K562 (cell line): ENCODE data around the gene TELO2. TPM values are rescaled to one million over a fixed set of nuclear protein-coding genes. Genes with fewer than 3 reads are reported as not detected.

Experiments
- ATAC-seq: fragments of 200-7000 bp; cut with Tn5 transposase; 3 replicates; pipeline ENCODE4 v1.9.1; 2020; ENCODE audit warnings: moderate library complexity
- BruUV-seq: library from RNA; stranded (reverse); fragments of 400-500 nt; replicated peaks from 2 replicates; lab custom pipeline; 2021; lab: Mats Ljungman, UMichigan
- CTCF ChIA-PET: fragments of 300-600 bp; formaldehyde crosslinking; extraction: SDS; loops from one replicate; lab custom pipeline; 2021; ENCODE audit warnings: low intra/inter-chr PET ratio; lab: Yijun Ruan, JAX
- POLR2A ChIA-PET: fragments of 300-600, 350-650 bp; sonication (Branson Sonifier 250); formaldehyde crosslinking; extraction: SDS; loops from one replicate; lab custom pipeline; 2021; ENCODE audit warnings: antibody characterized with exemption, inconsistent platforms; lab: Yijun Ruan, JAX
- DNase-seq, 4 experiments: peaks; one replicate each; pipeline versions ENCODE4 v3.0.0 to v3.0.0-alpha.2; 2011 to 2018; ENCODE audit warnings: low spot score in 3 of 4, mixed read lengths in 3 of 4; ENCODE audit errors: extremely low read depth in 1 of 4
- FAIRE-seq: peaks from 2 replicates; lab custom pipeline; 2011; peaks lifted over from hg19 to GRCh38; lab: Jason Lieb, UNC
- H2AFZ ChIP-seq: 2 replicates; pipeline ENCODE4 v1.6.0; 2011; ENCODE audit warnings: low read depth, low read length, control low read depth, inconsistent platforms
- H3K27ac ChIP-seq: fragments of 200-600 bp; 3 replicates; pipeline ENCODE4 v1.8.0; 2011; ENCODE audit warnings: low read depth, mild to moderate bottlenecking, control low read depth, inconsistent platforms, low read length, moderate library complexity, mixed read lengths; ENCODE audit errors: extremely low read depth
- H3K27me3 ChIP-seq, 2 experiments: fragments of 300-600 bp in 1 of 2; 2 replicates in 1 of 2; 3 replicates in 1 of 2; pipeline versions ENCODE4 v1.6.0 to v1.8.0; 2011; ENCODE audit warnings: inconsistent platforms in 2 of 2, low read length in 2 of 2, mild to moderate bottlenecking in 1 of 2, mixed read lengths in 1 of 2, moderate library complexity in 1 of 2; ENCODE audit not compliant: control insufficient read depth in 2 of 2, insufficient read depth in 2 of 2
- H3K36me3 ChIP-seq: fragments of 300-600 bp; 3 replicates; pipeline ENCODE4 v1.8.0; 2011; ENCODE audit warnings: mild to moderate bottlenecking, low read length, inconsistent platforms; ENCODE audit not compliant: control insufficient read depth, insufficient read depth
- H3K4me1 ChIP-seq, 2 experiments: fragments of 200-600 bp in 1 of 2; replicated peaks in 1 of 2; 2 replicates in 1 of 2; 3 replicates in 1 of 2; pipeline versions ENCODE4 v1.5.1 to v1.8.0; 2011; ENCODE audit warnings: inconsistent platforms in 2 of 2, low read length in 2 of 2, mild to moderate bottlenecking in 1 of 2, mixed read lengths in 1 of 2, moderate library complexity in 1 of 2; ENCODE audit not compliant: control insufficient read depth in 2 of 2, insufficient read depth in 2 of 2
- H3K4me2 ChIP-seq: 2 replicates; pipeline ENCODE4 v1.6.1; 2011; ENCODE audit warnings: low read length, control low read depth, inconsistent platforms, mixed read lengths; ENCODE audit not compliant: insufficient read depth
- H3K4me3 ChIP-seq: fragments of 200-600 bp; sonication (generic), shearing (Covaris generic); 2 replicates; pipeline ENCODE4 v1.5.1; 2016; ENCODE audit warnings: control low read depth, inconsistent platforms
- H3K79me2 ChIP-seq: fragments of 200-600 bp; 3 replicates; pipeline ENCODE4 v1.8.0; 2011; ENCODE audit warnings: low read length, inconsistent platforms; ENCODE audit not compliant: control insufficient read depth, insufficient read depth
- H3K9ac ChIP-seq, 2 experiments: 2 replicates each; pipeline versions ENCODE4 v1.6.0 to v1.6.1; 2011; ENCODE audit warnings: low read depth in 2 of 2, low read length in 2 of 2, control low read depth in 1 of 2, inconsistent platforms in 1 of 2, mild to moderate bottlenecking in 1 of 2, mixed read lengths in 1 of 2; ENCODE audit not compliant: insufficient read depth in 1 of 2
- H3K9me1 ChIP-seq: one replicate; pipeline ENCODE4 v1.6.0; 2011; ENCODE audit warnings: inconsistent platforms, mild to moderate bottlenecking, low read length, moderate library complexity; ENCODE audit not compliant: control insufficient read depth, insufficient read depth
- H3K9me3 ChIP-seq: replicated peaks from 2 replicates; pipeline ENCODE4 v1.5.1; 2011; ENCODE audit warnings: low read depth, low read length, inconsistent platforms; ENCODE audit not compliant: control insufficient read depth, insufficient read depth
- H4K20me1 ChIP-seq: replicated peaks from 2 replicates; pipeline ENCODE4 v1.6.1; 2011; ENCODE audit warnings: low read length, inconsistent platforms, mixed read lengths; ENCODE audit not compliant: control insufficient read depth, insufficient read depth
- CEBPG ChIP-seq, 3 experiments: fragments of 200-800 bp in 1 of 3; sonication (Bioruptor generic) in 1 of 3; sonication (generic) in 1 of 3; formaldehyde crosslinking in 1 of 3; IDR thresholded peaks in 2 of 3; conservative IDR thresholded peaks in 1 of 3; 2 replicates each; pipeline versions ENCODE4 v1.6.1 to v1.8.0; 2016 to 2022; ENCODE audit warnings: missing compliant biosample characterization in 2 of 3, missing genetic modification characterization in 2 of 3, mild to moderate bottlenecking in 1 of 3, missing genetic modification reagents in 1 of 3
- HMGN3 ChIP-seq: IDR thresholded peaks from 2 replicates; pipeline ENCODE4 v1.6.1; 2011; ENCODE audit warnings: borderline replicate concordance, low read depth, mild to moderate bottlenecking, mixed read lengths, low read length; ENCODE audit not compliant: insufficient read length; ENCODE audit errors: extremely low read depth
- JUN ChIP-seq, 2 experiments: sonication (generic) in 1 of 2; formaldehyde crosslinking in 1 of 2; IDR thresholded peaks; 2 replicates each; pipeline versions ENCODE4 v1.6.1 to v1.8.0; 2012 to 2022; ENCODE audit warnings: borderline replicate concordance in 2 of 2, mild to moderate bottlenecking in 2 of 2, improper control_type of control experiment in 1 of 2, low read depth in 1 of 2, low read length in 1 of 2, missing genetic modification reagents in 1 of 2
- KDM5B ChIP-seq: fragments of 200-600 bp; sonication (generic); IDR thresholded peaks from 2 replicates; pipeline ENCODE4 v1.6.1; 2012; ENCODE audit warnings: low read depth, mild to moderate bottlenecking, moderate library complexity, low read length, control low read depth, inconsistent platforms; ENCODE audit not compliant: insufficient replicate concordance
- NFIC ChIP-seq: fragments of 450-650 bp; IDR thresholded peaks from 2 replicates; pipeline ENCODE4 v1.6.1; 2017; ENCODE audit warnings: mild to moderate bottlenecking, inconsistent platforms
- POLR2G ChIP-seq: fragments of 200-400 bp; formaldehyde crosslinking; IDR thresholded peaks from 2 replicates; pipeline ENCODE4 v1.6.1; 2017; ENCODE audit warnings: low read depth, mild to moderate bottlenecking, antibody characterized with exemption, low read length, moderate library complexity
- SMARCB1 ChIP-seq: IDR thresholded peaks from 2 replicates; pipeline ENCODE4 v1.6.1; 2011; ENCODE audit warnings: improper control_type of control experiment, low read depth; ENCODE audit not compliant: insufficient read length
- ZBTB8A ChIP-seq: fragments of 450-650 bp; IDR thresholded peaks from 2 replicates; pipeline ENCODE4 v1.6.1; 2018; ENCODE audit warnings: mild to moderate bottlenecking, moderate library complexity; ENCODE audit not compliant: partially characterized antibody
- ZFPM2 ChIP-seq: fragments of 250-450 bp; sonication (Bioruptor Pico); IDR thresholded peaks from 2 replicates; pipeline ENCODE4 v1.5.1; 2022; ENCODE audit warnings: mild to moderate bottlenecking
- ZNF133 ChIP-seq: fragments of 250-450 bp; sonication (Bioruptor Pico); IDR thresholded peaks from 2 replicates; pipeline ENCODE4 v1.4.0; 2020; ENCODE audit warnings: mild to moderate bottlenecking
- WGBS: fragments of 100-300 bp; shearing (Covaris generic); methylation state at CpG from one replicate; pipeline ENCODE4 v1.1.6; 2016; ENCODE audit warnings: low coverage, mixed read lengths; ENCODE audit not compliant: insufficient coverage; ENCODE audit errors: missing lambda C conversion rate; 5-methylcytosine and 5-hydroxymethylcytosine counted together
- in situ Hi-C: fragments of 300-500 bp; cut with MboI; formaldehyde crosslinking; loops from 4 replicates; pipeline ENCODE4 v1.15.0; 2018; ENCODE audit warnings: inconsistent platforms, mixed read lengths
- intact Hi-C: fragments of 100-400 bp; cut with micrococcal nuclease; formaldehyde crosslinking; loops from 2 replicates; pipeline ENCODE4 v1.14.2; 2022
- polyA plus RNA-seq, 8 experiments: library from polyadenylated mRNA; depleted of rRNA in 4 of 8; stranded (reverse) in 5 of 8; unstranded in 3 of 8; fragments of >200 nt; fragmentation: Nextera tagmentation in 2 of 8; fragmentation: Illumina TruSeq in 1 of 8; extraction: Ambion mirVana in 2 of 8; extraction: Trizol in 1 of 8; gene quantifications; 2 replicates each; pipeline versions ENCODE4 v1.2.1 to v1.2.3, GENCODE V29; 2011 to 2014; ENCODE audit warnings: inconsistent platforms in 1 of 8, missing spikeins in 1 of 8
- total RNA-seq, 7 experiments: library from RNA; depleted of rRNA in 6 of 7; stranded (reverse); fragments of >200 nt in 6 of 7; fragmentation: Illumina TruSeq in 2 of 7; extraction: Trizol in 2 of 7; gene quantifications; 2 replicates each; pipeline versions ENCODE4 v1.2.1 to v1.2.3, GENCODE V29; 2011 to 2021; ENCODE audit warnings: low replicate concordance in 1 of 7
- TF ChIP-seq, protein P1 (sequence below): fragments of 250-450 bp; sonication (Bioruptor Pico); IDR thresholded peaks from 2 replicates; pipeline ENCODE4 v1.5.0; 2020; ENCODE audit warnings: mild to moderate bottlenecking, borderline replicate concordance
- TF ChIP-seq, protein P2 (sequence below), 3 experiments: fragments of 200-800 bp in 1 of 3; sonication (Bioruptor generic) in 1 of 3; sonication (generic) in 1 of 3; formaldehyde crosslinking in 1 of 3; IDR thresholded peaks; 2 replicates each; pipeline versions ENCODE4 v1.6.1 to v1.8.0; 2016 to 2022; ENCODE audit warnings: mild to moderate bottlenecking in 2 of 3, missing compliant biosample characterization in 2 of 3, missing genetic modification characterization in 2 of 3, missing genetic modification reagents in 1 of 3
- TF ChIP-seq, protein P3 (sequence below): sonication (generic); formaldehyde crosslinking; IDR thresholded peaks from 2 replicates; pipeline ENCODE4 v1.8.1; 2023; ENCODE audit warnings: mild to moderate bottlenecking, missing genetic modification reagents

Gene TELO2
- total and polyA plus RNA-seq, 9 of the 15 experiments (the other 6 are each of a cell fraction or from before 2014, with no cell fraction given) = 0.51 to 91.8 (median 14.5) TPM

DNA sequence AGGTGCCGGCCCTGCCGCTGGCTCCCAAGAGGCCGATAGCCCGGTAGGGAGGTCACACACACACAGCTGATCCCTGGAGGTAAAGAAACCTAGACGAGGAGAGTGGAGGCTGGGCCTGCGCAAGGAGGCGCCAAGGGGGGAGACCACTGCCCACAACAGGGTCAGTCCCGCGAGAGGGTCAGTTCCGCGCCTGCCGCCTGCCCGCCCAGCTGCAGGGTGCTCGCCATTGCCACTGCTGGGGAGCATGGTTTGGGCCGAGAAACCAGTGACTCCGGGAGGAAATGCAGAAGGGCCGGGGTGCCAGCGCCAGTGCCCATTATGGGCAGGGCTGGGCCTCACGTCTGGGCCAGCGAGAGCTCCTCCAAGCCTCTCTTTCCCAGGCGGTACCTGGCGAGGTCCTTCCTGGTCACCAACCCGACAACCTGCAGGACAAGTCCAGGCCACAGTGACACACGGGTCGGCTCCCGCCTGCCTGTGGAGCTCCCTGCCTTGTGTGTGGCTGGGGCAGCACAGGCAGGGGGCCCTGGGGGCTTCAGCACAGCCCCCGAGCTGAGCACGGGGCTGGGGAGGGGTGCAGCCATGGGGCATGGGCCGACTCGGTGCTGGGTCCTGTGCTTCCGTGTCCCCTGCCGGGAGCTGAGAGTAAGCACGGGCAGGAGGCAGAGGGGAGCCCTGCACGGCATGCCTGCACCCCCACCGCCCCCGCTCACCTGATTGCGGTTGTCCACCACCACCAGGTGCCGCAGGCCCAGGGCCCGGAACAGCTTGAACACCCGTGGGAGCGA lies 46.7 kb upstream of the TELO2 start:
- Histone ChIP-seq H3K79me2 (no peaks in the 10 kb centered on the region), H3K27ac (no peak overlapping the region), H3K4me3 (no peak overlapping the region), H3K9ac (no peak overlapping the region; a peak in 1 of 4 replicates), H3K4me1 (peaks cover 0 to 54% of the 10 kb centered on the region in 2 experiments; a peak in 2 of 5 replicates), H2AFZ (no peak overlapping the region), H3K9me1 (no peaks in the 10 kb centered on the region), H3K36me3 (peaks cover 52% of the 10 kb centered on the region; the same call in 1 of the 3 replicates), H3K9me3 (no peaks in the 10 kb centered on the region), H3K4me2 (no peak overlapping the region), H3K27me3 (no peaks in the 10 kb centered on the region), H4K20me1 (no peaks in the 10 kb centered on the region)
- no peak for DNase-seq
- in situ Hi-C loops = no loop called here
- CTCF ChIA-PET = no interaction called here
- POLR2A ChIA-PET = interaction anchor here (0.6 to 1.5 kb wide), 2 partner anchors 20 to 26 kb away, joined by 3 to 8 read pairs; partner anchors contain the start of gene UQCC4
- intact Hi-C loops = no loop called here
- WGBS = 91% methylated on average over 29 of the region's 41 CpGs
- FAIRE-seq = no peak
- no peak for ATAC-seq
- BruUV-seq = no TSS peak
- TF ChIP-seq ZFPM2 (CRISPR knock-in tag) (no peak), CEBPG (CRISPR knock-in tag; IDR thresholded peaks at IDR 0.05) (no peak), CEBPG (tag; conservative IDR thresholded peaks at IDR 0.05 in 1 of 2, IDR thresholded peaks at IDR 0.05 in 1 of 2) (no peak), ZNF133 (CRISPR knock-in tag) (no peak), SMARCB1 (no peak), ZBTB8A (no peak), KDM5B (no peak), NFIC (no peak), POLR2G (0 out of 2 replicates have a peak, but pooled peaks have one; percentile 6), HMGN3 (peak; percentile 25), JUN (IDR thresholded peaks at IDR 0.05; ENCODE audit: borderline replicate concordance, low read depth, low read length) (no peak), JUN (CRISPR knock-in tag; IDR thresholded peaks at IDR 0.05; ENCODE audit: borderline replicate concordance) (no peak)
- TF ChIP-seq, protein P1, sequence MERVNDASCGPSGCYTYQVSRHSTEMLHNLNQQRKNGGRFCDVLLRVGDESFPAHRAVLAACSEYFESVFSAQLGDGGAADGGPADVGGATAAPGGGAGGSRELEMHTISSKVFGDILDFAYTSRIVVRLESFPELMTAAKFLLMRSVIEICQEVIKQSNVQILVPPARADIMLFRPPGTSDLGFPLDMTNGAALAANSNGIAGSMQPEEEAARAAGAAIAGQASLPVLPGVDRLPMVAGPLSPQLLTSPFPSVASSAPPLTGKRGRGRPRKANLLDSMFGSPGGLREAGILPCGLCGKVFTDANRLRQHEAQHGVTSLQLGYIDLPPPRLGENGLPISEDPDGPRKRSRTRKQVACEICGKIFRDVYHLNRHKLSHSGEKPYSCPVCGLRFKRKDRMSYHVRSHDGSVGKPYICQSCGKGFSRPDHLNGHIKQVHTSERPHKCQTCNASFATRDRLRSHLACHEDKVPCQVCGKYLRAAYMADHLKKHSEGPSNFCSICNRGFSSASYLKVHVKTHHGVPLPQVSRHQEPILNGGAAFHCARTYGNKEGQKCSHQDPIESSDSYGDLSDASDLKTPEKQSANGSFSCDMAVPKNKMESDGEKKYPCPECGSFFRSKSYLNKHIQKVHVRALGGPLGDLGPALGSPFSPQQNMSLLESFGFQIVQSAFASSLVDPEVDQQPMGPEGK (CRISPR knock-in tag) = no peak
- TF ChIP-seq, protein P2, sequence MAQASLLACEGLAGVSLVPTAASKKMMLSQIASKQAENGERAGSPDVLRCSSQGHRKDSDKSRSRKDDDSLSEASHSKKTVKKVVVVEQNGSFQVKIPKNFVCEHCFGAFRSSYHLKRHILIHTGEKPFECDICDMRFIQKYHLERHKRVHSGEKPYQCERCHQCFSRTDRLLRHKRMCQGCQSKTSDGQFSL (CRISPR knock-in tag; IDR thresholded peaks at IDR 0.05) = 0 out of 2 replicates have a peak, but pooled peaks have one; percentile 21
- TF ChIP-seq, protein P2 (tag; IDR thresholded peaks at IDR 0.05) = no peak
- TF ChIP-seq, protein P3, sequence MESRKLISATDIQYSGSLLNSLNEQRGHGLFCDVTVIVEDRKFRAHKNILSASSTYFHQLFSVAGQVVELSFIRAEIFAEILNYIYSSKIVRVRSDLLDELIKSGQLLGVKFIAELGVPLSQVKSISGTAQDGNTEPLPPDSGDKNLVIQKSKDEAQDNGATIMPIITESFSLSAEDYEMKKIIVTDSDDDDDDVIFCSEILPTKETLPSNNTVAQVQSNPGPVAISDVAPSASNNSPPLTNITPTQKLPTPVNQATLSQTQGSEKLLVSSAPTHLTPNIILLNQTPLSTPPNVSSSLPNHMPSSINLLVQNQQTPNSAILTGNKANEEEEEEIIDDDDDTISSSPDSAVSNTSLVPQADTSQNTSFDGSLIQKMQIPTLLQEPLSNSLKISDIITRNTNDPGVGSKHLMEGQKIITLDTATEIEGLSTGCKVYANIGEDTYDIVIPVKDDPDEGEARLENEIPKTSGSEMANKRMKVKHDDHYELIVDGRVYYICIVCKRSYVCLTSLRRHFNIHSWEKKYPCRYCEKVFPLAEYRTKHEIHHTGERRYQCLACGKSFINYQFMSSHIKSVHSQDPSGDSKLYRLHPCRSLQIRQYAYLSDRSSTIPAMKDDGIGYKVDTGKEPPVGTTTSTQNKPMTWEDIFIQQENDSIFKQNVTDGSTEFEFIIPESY (CRISPR knock-in tag) = 0 out of 2 replicates have a peak, but pooled peaks have one; percentile 61
